Nephron progenitor cell (in vitro differentiated cells): ENCODE data around the gene MSH5.

Experiments
- DNase-seq: peaks from one replicate; pipeline ENCODE4 v3.0.0; 2021
- H3K27ac Mint-ChIP-seq: 2 replicates; pipeline ENCODE4 v1.8.0; 2021; ENCODE audit warnings: mild to moderate bottlenecking, moderate library complexity, mixed read lengths
- H3K27me3 Mint-ChIP-seq: 2 replicates; pipeline ENCODE4 v1.8.0; 2021; ENCODE audit warnings: mild to moderate bottlenecking, low read depth, mixed read lengths; ENCODE audit not compliant: poor library complexity
- H3K36me3 Mint-ChIP-seq: 2 replicates; pipeline ENCODE4 v1.8.0; 2021; ENCODE audit warnings: low read depth, mixed read lengths
- H3K4me1 Mint-ChIP-seq: 2 replicates; pipeline ENCODE4 v1.8.0; 2021; ENCODE audit warnings: mixed read lengths
- H3K4me3 Mint-ChIP-seq: 2 replicates; pipeline ENCODE4 v1.8.0; 2021; ENCODE audit warnings: mild to moderate bottlenecking, moderate library complexity, mixed read lengths
- H3K9me3 Mint-ChIP-seq: 2 replicates; pipeline ENCODE4 v1.8.0; 2021; ENCODE audit warnings: mild to moderate bottlenecking, moderate library complexity, mixed read lengths
- CTCF ChIP-seq: fragments of 200-600 bp; sonication (generic); IDR thresholded peaks from 2 replicates; pipeline ENCODE4 v1.5.0; 2021; ENCODE audit warnings: antibody characterized with exemption

MSH5 gene

GRCh38 chr6:31721351-31722020 lies 18.3 kb upstream of the MSH5 start, which contains the start of gene LY6G6C:
LY6G6C (minus strand) TSS chr6:31721746; CDS start chr6:31721679, 67 bp downstream.
- Mint-ChIP-seq H3K4me1 (peaks cover 31% of the 10 kb centered on the region), H3K4me3 (no peak within 1 kb of the TSS), H3K27ac (no peak within 1 kb of the TSS), H3K27me3 (no peaks in the 10 kb centered on the region), H3K36me3 (peaks cover 24% of the 10 kb centered on the region), H3K9me3 (no peaks in the 10 kb centered on the region)
- no peak for DNase-seq
- TF ChIP-seq CTCF = no peak

GRCh38 chr6:31722173-31722572 lies 17.6 kb upstream of the MSH5 start:
- H3K27me3 Mint-ChIP-seq = no peaks in the 10 kb centered on the region
- no peaks in the 10 kb centered on the region for H3K9me3 Mint-ChIP-seq
- H3K27ac Mint-ChIP-seq = no peak overlapping the region
- DNase-seq = no peak
- TF ChIP-seq CTCF = no peak
- peaks cover 30% of the 10 kb centered on the region for H3K36me3 Mint-ChIP-seq
- H3K4me3 Mint-ChIP-seq = no peak overlapping the region
- H3K4me1 Mint-ChIP-seq = peaks cover 35% of the 10 kb centered on the region

- peak within 1 kb of the TSS; percentile 92 for H3K27ac Mint-ChIP-seq
- no peak for DNase-seq
- H3K4me3 Mint-ChIP-seq = no peak within 1 kb of the TSS
- H3K9me3 Mint-ChIP-seq = no peaks in the 10 kb centered on the region
- H3K36me3 Mint-ChIP-seq = peaks cover 39% of the 10 kb centered on the region
- no peak for TF ChIP-seq CTCF
- H3K27me3 Mint-ChIP-seq = no peaks in the 10 kb centered on the region
- H3K4me1 Mint-ChIP-seq = peaks cover 35% of the 10 kb centered on the region
Observed at GRCh38 chr6:31723245-31723979, 16.4 kb upstream of the MSH5 start, which contains the start of gene MPIG6B. MPIG6B (plus strand) TSS chr6:31723373; CDS start chr6:31723384, 11 bp downstream.

- TF ChIP-seq CTCF = no peak
- Mint-ChIP-seq H3K4me1 (peaks cover 38% of the 10 kb centered on the region), H3K27me3 (no peaks in the 10 kb centered on the region), H3K27ac (peak overlapping the region; percentile 92), H3K4me3 (no peak overlapping the region), H3K36me3 (peaks cover 46% of the 10 kb centered on the region), H3K9me3 (no peaks in the 10 kb centered on the region)
- DNase-seq = no peak
Observed at GRCh38 chr6:31723980-31724691, 15.7 kb upstream of the MSH5 start.

- DNase-seq = no peak
- Mint-ChIP-seq H3K27me3 (no peaks in the 10 kb centered on the region), H3K36me3 (peaks cover 53% of the 10 kb centered on the region), H3K4me1 (peaks cover 48% of the 10 kb centered on the region), H3K27ac (peak overlapping the region; percentile 41), H3K4me3 (no peak overlapping the region), H3K9me3 (no peaks in the 10 kb centered on the region)
- TF ChIP-seq CTCF = no peak
Observed at GRCh38 chr6:31725502-31726350, 14.1 kb upstream of the MSH5 start.
